PC-3 (cell line): ENCODE measurements around the gene EIF4B. TPM values are rescaled to one million over a fixed set of nuclear protein-coding genes. Genes with fewer than 3 reads are reported as not detected.

Experiments
- ATAC-seq: fragments of 200-7000 bp; cut with Tn5 transposase; 2 replicates; pipeline ENCODE4 v1.9.1; 2020; ENCODE audit warnings: mild to moderate bottlenecking, moderate library complexity
- BruUV-seq: library from RNA; stranded (reverse); fragments of 400-500 nt; replicated peaks from 2 replicates; lab custom pipeline; 2021; lab: Mats Ljungman, UMichigan
- CTCF ChIA-PET: fragments of 300-600 bp; sonication (Branson Sonifier 250); formaldehyde crosslinking; loops from one replicate; lab custom pipeline; 2022; ENCODE audit warnings: antibody characterized with exemption; lab: Charles Lee
- POLR2A ChIA-PET: fragments of 300-600 bp; sonication (Branson Sonifier 250); formaldehyde crosslinking; loops from one replicate; lab custom pipeline; 2022; ENCODE audit warnings: antibody characterized with exemption; ENCODE audit not compliant: unreplicated experiment; lab: Charles Lee
- DNase-seq: peaks from one replicate; pipeline ENCODE4 v3.0.0-alpha.2; 2015
- H2AFZ ChIP-seq: fragments of 300-600 bp; sonication (generic); 2 replicates; pipeline ENCODE4 v1.6.0; 2016; ENCODE audit warnings: antibody characterized with exemption, low read length
- H3F3A ChIP-seq: fragments of 300-600 bp; sonication (generic); one replicate; pipeline ENCODE4 v1.6.0; 2017; ENCODE audit warnings: antibody characterized with exemption, low read length, control low read depth, mild to moderate bottlenecking; ENCODE audit not compliant: unreplicated experiment
- H3K27ac ChIP-seq: fragments of 300-600 bp; sonication (generic); 2 replicates; pipeline ENCODE4 v1.5.1; 2016; ENCODE audit warnings: mild to moderate bottlenecking, low read length
- H3K27me3 ChIP-seq: fragments of 300-600 bp; sonication (generic); 2 replicates; pipeline ENCODE4 v1.6.1; 2016; ENCODE audit warnings: low read length, mixed read lengths
- H3K36me3 ChIP-seq: fragments of 300-600 bp; sonication (generic); 2 replicates; pipeline ENCODE4 v1.6.1; 2016; ENCODE audit warnings: low read depth, mixed run types, low read length, mixed read lengths
- H3K4me1 ChIP-seq: fragments of 300-600 bp; sonication (generic); 2 replicates; pipeline ENCODE4 v1.5.1; 2016; ENCODE audit warnings: low read length; ENCODE audit not compliant: insufficient read depth
- H3K4me2 ChIP-seq: fragments of 300-600 bp; sonication (generic); 2 replicates; pipeline ENCODE4 v1.6.0; 2016; ENCODE audit warnings: low read length
- H3K4me3 ChIP-seq: fragments of 300-600 bp; sonication (generic); 2 replicates; pipeline ENCODE4 v1.5.1; 2016; ENCODE audit warnings: mild to moderate bottlenecking, low read length, mixed read lengths
- H3K79me2 ChIP-seq: fragments of 300-600 bp; sonication (generic); 2 replicates; pipeline ENCODE4 v1.6.1; 2017; ENCODE audit warnings: low read length, mixed read lengths
- H3K9ac ChIP-seq: fragments of 300-600 bp; sonication (generic); 2 replicates; pipeline ENCODE4 v1.6.0; 2016; ENCODE audit warnings: mild to moderate bottlenecking, low read length
- H3K9me2 ChIP-seq: fragments of 300-600 bp; sonication (generic); replicated peaks from 2 replicates; pipeline ENCODE4 v1.6.1; 2016; ENCODE audit warnings: mixed run types, low read length, mixed read lengths
- H3K9me3 ChIP-seq: fragments of 300-600 bp; sonication (generic); 2 replicates; pipeline ENCODE4 v1.6.1; 2016; ENCODE audit warnings: low read length, mixed read lengths
- H4K20me1 ChIP-seq: fragments of 300-600 bp; sonication (generic); 2 replicates; pipeline ENCODE4 v1.6.1; 2016; ENCODE audit warnings: low read length, mixed read lengths
- EZH2 ChIP-seq: fragments of 300-600 bp; sonication (generic); IDR thresholded peaks from one replicate; pipeline ENCODE4 v1.6.1; 2017; ENCODE audit warnings: antibody characterized with exemption, mild to moderate bottlenecking, low read length; ENCODE audit not compliant: unreplicated experiment
- EZH2phosphoT487 ChIP-seq: fragments of 300-600 bp; sonication (generic); IDR thresholded peaks from 2 replicates; pipeline ENCODE4 v1.6.1; 2018; ENCODE audit warnings: mild to moderate bottlenecking, antibody characterized with exemption, low read length, borderline replicate concordance
- intact Hi-C: fragments of 100-400 bp; cut with micrococcal nuclease; formaldehyde crosslinking; loops from 2 replicates; pipeline ENCODE4 v1.9.0; 2023
- total RNA-seq: library from RNA; depleted of rRNA; stranded (reverse); fragments of >200 nt; gene quantifications from 2 replicates; pipeline ENCODE4 v1.2.3, GENCODE V29; 2014
- TF ChIP-seq, protein P1 (sequence below): fragments of 300-600 bp; sonication (generic); conservative IDR thresholded peaks from 2 replicates; pipeline ENCODE4 v1.5.1; 2017; ENCODE audit warnings: antibody characterized with exemption, low read depth, mild to moderate bottlenecking, low read length

EIF4B gene
- total RNA-seq, 1 experiment from 2014 or later: 424 TPM

DNA sequence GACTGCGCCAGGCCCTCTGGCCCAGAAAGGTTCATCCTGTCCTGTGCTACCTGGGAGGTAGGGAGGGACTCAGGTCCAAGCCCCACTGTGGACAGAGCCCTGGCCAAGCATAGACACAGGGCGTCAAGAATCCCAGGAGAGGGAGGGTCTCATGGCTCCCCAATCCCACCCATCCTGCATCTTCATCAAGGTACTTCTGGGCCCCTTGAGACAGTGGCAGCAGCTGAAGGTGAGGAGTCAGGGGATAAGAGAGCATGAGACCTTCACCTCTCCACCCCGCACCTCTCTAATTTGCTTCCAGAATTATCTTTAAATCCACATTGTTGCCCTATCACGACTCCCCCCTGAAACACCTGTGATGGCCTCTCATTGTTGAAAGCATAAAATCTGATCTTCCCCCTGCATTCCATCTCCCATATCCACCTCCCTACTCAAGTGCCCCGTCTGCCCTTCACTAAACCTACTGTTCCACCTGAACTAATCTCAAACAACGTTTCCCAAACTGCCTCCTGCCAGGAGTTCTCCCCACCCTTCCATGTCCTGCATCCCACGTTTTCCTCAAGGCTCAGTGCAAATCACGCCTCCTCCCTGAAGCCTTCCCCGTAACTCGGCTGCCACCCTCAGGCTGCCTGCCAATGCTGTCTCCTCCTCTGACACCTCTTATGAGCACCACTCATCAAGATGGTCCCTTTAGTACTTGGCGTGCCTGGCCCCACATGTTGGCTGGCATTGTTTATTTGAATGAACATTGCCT is 30.3 kb upstream of the EIF4B start:
- no peak for TF ChIP-seq EZH2phosphoT487
- TF ChIP-seq, protein P1, sequence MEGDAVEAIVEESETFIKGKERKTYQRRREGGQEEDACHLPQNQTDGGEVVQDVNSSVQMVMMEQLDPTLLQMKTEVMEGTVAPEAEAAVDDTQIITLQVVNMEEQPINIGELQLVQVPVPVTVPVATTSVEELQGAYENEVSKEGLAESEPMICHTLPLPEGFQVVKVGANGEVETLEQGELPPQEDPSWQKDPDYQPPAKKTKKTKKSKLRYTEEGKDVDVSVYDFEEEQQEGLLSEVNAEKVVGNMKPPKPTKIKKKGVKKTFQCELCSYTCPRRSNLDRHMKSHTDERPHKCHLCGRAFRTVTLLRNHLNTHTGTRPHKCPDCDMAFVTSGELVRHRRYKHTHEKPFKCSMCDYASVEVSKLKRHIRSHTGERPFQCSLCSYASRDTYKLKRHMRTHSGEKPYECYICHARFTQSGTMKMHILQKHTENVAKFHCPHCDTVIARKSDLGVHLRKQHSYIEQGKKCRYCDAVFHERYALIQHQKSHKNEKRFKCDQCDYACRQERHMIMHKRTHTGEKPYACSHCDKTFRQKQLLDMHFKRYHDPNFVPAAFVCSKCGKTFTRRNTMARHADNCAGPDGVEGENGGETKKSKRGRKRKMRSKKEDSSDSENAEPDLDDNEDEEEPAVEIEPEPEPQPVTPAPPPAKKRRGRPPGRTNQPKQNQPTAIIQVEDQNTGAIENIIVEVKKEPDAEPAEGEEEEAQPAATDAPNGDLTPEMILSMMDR: peak; percentile 67
- H3K9ac ChIP-seq: no peak overlapping the region
- no peak overlapping the region for H3K27ac ChIP-seq
- H2AFZ ChIP-seq: peak overlapping the region; percentile 22; the same call in 1 of the 2 replicates
- no peaks in the 10 kb centered on the region for H3K9me2 ChIP-seq
- peaks cover 6% of the 10 kb centered on the region for H3F3A ChIP-seq
- no peaks in the 10 kb centered on the region for H3K36me3 ChIP-seq
- CTCF ChIA-PET: no interaction called here
- no peaks in the 10 kb centered on the region for H3K9me3 ChIP-seq
- DNase-seq: peak; percentile 67
- POLR2A ChIA-PET: no interaction called here
- ATAC-seq: no peak
- no peaks in the 10 kb centered on the region for H3K27me3 ChIP-seq
- no peak overlapping the region for H3K4me2 ChIP-seq
- intact Hi-C loops: no loop called here
- BruUV-seq: no TSS peak
- H3K4me1 ChIP-seq: peaks cover 22% of the 10 kb centered on the region
- no peaks in the 10 kb centered on the region for H4K20me1 ChIP-seq
- H3K4me3 ChIP-seq: no peak overlapping the region
- no peaks in the 10 kb centered on the region for H3K79me2 ChIP-seq

DNA sequence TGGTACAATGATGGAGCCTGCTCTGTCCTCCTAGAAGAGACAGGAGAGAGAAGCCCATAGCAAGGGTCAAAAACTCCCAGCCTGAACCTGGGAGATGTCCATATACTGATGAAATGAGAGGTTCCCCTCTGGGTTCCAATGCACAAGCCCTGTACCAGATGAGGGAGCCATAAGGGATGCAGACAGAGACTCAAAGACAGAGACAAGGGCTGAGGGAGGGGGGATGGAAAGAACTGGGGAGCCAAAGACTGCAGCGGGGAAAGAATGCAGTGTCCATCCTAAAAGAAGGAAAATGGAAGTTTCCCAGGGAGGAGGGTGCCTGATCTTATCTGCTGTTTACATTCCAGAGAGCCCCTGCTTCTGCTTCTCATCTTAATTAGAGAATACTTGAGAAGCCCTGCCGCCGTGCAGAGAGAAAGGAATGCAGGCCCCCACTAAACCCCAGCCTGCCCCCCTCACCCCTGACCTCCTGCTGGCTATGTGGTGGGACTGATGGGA is 29.6 kb upstream of the EIF4B start:
- H3K79me2 ChIP-seq: no peaks in the 10 kb centered on the region
- peaks cover 5% of the 10 kb centered on the region for H3F3A ChIP-seq
- POLR2A ChIA-PET: no interaction called here
- H2AFZ ChIP-seq: peak overlapping the region; percentile 22; the same call in 1 of the 2 replicates
- no peaks in the 10 kb centered on the region for H3K36me3 ChIP-seq
- no peak for DNase-seq
- H4K20me1 ChIP-seq: no peaks in the 10 kb centered on the region
- ATAC-seq: no peak
- no peaks in the 10 kb centered on the region for H3K9me3 ChIP-seq
- H3K9ac ChIP-seq: no peak overlapping the region
- H3K4me3 ChIP-seq: no peak overlapping the region
- peaks cover 16% of the 10 kb centered on the region for H3K4me1 ChIP-seq
- H3K27me3 ChIP-seq: no peaks in the 10 kb centered on the region
- intact Hi-C loops: no loop called here
- TF ChIP-seq, protein P1: 0 out of 2 replicates have a peak, but pooled peaks have one; percentile 0
- TF ChIP-seq EZH2phosphoT487: no peak
- no peak overlapping the region for H3K4me2 ChIP-seq
- H3K9me2 ChIP-seq: no peaks in the 10 kb centered on the region
- CTCF ChIA-PET: no interaction called here
- BruUV-seq: no TSS peak
- H3K27ac ChIP-seq: no peak overlapping the region

DNA sequence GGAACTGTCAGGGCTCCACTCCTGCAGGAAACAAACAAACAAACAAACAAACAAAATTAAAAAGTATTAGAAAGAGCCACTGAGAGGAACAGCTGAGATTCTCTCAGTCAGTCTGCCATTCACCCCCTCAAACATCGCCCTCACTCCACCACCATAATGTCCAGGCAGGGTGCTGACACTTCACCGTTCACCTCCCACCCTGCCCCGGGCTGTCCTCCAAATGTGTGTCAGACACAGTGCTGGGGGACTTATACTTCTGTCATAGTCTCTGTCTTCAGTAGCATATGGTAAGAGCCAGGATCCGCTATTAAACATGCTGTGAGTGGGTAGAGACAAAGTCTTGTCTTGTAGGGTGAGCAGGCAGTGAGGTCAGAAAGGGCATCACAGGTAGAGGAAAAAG is 29.1 kb upstream of the EIF4B start:
- H3K4me2 ChIP-seq: no peak overlapping the region
- CTCF ChIA-PET: interaction anchor here (0.9 kb wide), 1 partner anchor 830 kb away, joined by 5 read pairs; no protein-coding TSS in a partner anchor
- H2AFZ ChIP-seq: no peak overlapping the region

More for the DNA sequence above, 29.1 kb upstream of the EIF4B start:
- Histone ChIP-seq H3K36me3 (no peaks in the 10 kb centered on the region), H3K4me3 (no peak overlapping the region), H3K4me1 (peaks cover 10% of the 10 kb centered on the region), H3K79me2 (no peaks in the 10 kb centered on the region), H3K9ac (no peak overlapping the region), H4K20me1 (no peaks in the 10 kb centered on the region), H3K9me2 (no peaks in the 10 kb centered on the region), H3K9me3 (no peaks in the 10 kb centered on the region), H3K27me3 (no peaks in the 10 kb centered on the region), H3F3A (no peaks in the 10 kb centered on the region), H3K27ac (no peak overlapping the region)
- intact Hi-C loops: no loop called here
- no TSS peak for BruUV-seq
- TF ChIP-seq EZH2 (no peak), EZH2phosphoT487 (no peak)
- TF ChIP-seq, protein P1: no peak
- POLR2A ChIA-PET: no interaction called here
- ATAC-seq (no peak), DNase-seq (no peak)
